HepG2 (cell line): ENCODE data around the gene CDKL2. TPM values are rescaled to one million over a fixed set of nuclear protein-coding genes. Genes with fewer than 3 reads are reported as not detected.

Experiments used
- ATAC-seq: fragments of 200-7000 bp; cut with Tn5 transposase; 3 replicates; pipeline ENCODE4 v1.9.1; 2020; ENCODE audit warnings: mild to moderate bottlenecking, moderate library complexity
- BruUV-seq: library from RNA; stranded (reverse); fragments of 400-500 nt; replicated peaks from 2 replicates; lab custom pipeline; 2021; lab: Mats Ljungman, UMichigan
- CTCF ChIA-PET: fragments of 300-600 bp; formaldehyde crosslinking; extraction: SDS; loops from one replicate; lab custom pipeline; 2021; ENCODE audit warnings: low total read pairs, inconsistent platforms, low intra/inter-chr PET ratio; lab: Yijun Ruan, JAX
- POLR2A ChIA-PET: fragments of 350-600 bp; sonication (Branson Sonifier 250); formaldehyde crosslinking; loops from one replicate; lab custom pipeline; 2020; ENCODE audit warnings: antibody characterized with exemption, inconsistent platforms; lab: Yijun Ruan, JAX
- DNase-seq: peaks from one replicate; pipeline ENCODE4 v3.0.0-alpha.2; 2015; ENCODE audit warnings: low spot score
- FAIRE-seq: peaks from 3 replicates; lab custom pipeline; 2011; peaks lifted over from hg19 to GRCh38; lab: Jason Lieb, UNC
- H2AFZ ChIP-seq: one replicate; pipeline ENCODE4 v1.6.1; 2011; ENCODE audit warnings: low read length, inconsistent platforms
- H3K27ac ChIP-seq: fragments of 300-600 bp; 3 replicates; pipeline ENCODE4 v1.8.0; 2011; ENCODE audit warnings: mixed run types, mild to moderate bottlenecking, mixed read lengths, low read length, inconsistent platforms; ENCODE audit not compliant: insufficient read depth; ENCODE audit errors: extremely low read length
- H3K27me3 ChIP-seq, 2 experiments: fragments of 200-600 bp in 1 of 2; 2 replicates in 1 of 2; 3 replicates in 1 of 2; pipeline versions ENCODE4 v1.6.0 to v1.8.0; 2011; ENCODE audit warnings: low read length in 2 of 2, mild to moderate bottlenecking in 2 of 2, moderate library complexity in 2 of 2, inconsistent platforms in 1 of 2; ENCODE audit not compliant: insufficient read depth in 2 of 2, control insufficient read depth in 1 of 2
- H3K36me3 ChIP-seq, 2 experiments: fragments of 200-600 bp in 1 of 2; replicated peaks in 1 of 2; 2 replicates in 1 of 2; 3 replicates in 1 of 2; pipeline versions ENCODE4 v1.5.1 to v1.8.0; 2011; ENCODE audit warnings: low read length in 2 of 2, inconsistent platforms in 1 of 2; ENCODE audit not compliant: insufficient read depth in 2 of 2, control insufficient read depth in 1 of 2
- H3K4me1 ChIP-seq: 2 replicates; pipeline ENCODE4 v1.5.1; 2012; ENCODE audit warnings: low read length, inconsistent platforms; ENCODE audit not compliant: insufficient read depth
- H3K4me2 ChIP-seq: 2 replicates; pipeline ENCODE4 v1.6.0; 2011; ENCODE audit warnings: low read depth, low read length, inconsistent platforms
- H3K4me3 ChIP-seq, 3 experiments: fragments of 200-600 bp in 1 of 3; sonication (generic), shearing (Covaris generic) in 1 of 3; replicated peaks in 1 of 3; 2 replicates each; pipeline ENCODE4 v1.5.1; 2011 to 2016; ENCODE audit warnings: low read length in 3 of 3, inconsistent platforms in 2 of 3, low read depth in 2 of 3, mild to moderate bottlenecking in 2 of 3, control low read depth in 1 of 3, mixed read lengths in 1 of 3; ENCODE audit not compliant: insufficient read depth in 1 of 3
- H3K79me2 ChIP-seq: one replicate; pipeline ENCODE4 v1.6.1; 2011; ENCODE audit warnings: low read length, inconsistent platforms; ENCODE audit not compliant: insufficient read depth
- H3K9ac ChIP-seq: 2 replicates; pipeline ENCODE4 v1.6.0; 2011; ENCODE audit warnings: mild to moderate bottlenecking, low read depth, low read length, inconsistent platforms; ENCODE audit not compliant: insufficient read depth
- H3K9me3 ChIP-seq: 2 replicates; pipeline ENCODE4 v1.5.1; 2012; ENCODE audit warnings: mild to moderate bottlenecking, low read length
- H4K20me1 ChIP-seq: 2 replicates; pipeline ENCODE4 v1.6.0; 2011; ENCODE audit warnings: inconsistent platforms, mild to moderate bottlenecking, low read length, moderate library complexity; ENCODE audit not compliant: insufficient read depth
- BATF2 ChIP-seq: sonication (generic); formaldehyde crosslinking; IDR thresholded peaks from 2 replicates; pipeline ENCODE4 v1.8.0; 2022; ENCODE audit warnings: mild to moderate bottlenecking, missing genetic modification reagents, moderate library complexity
- BRD4 ChIP-seq: sonication (generic); formaldehyde crosslinking; IDR thresholded peaks from 2 replicates; pipeline ENCODE4 v1.4.0; 2020; ENCODE audit warnings: missing genetic modification reagents
- FOXC1 ChIP-seq: sonication (generic); formaldehyde crosslinking; IDR thresholded peaks from 2 replicates; pipeline ENCODE4 v1.8.0; 2022; ENCODE audit warnings: mild to moderate bottlenecking, missing genetic modification reagents, borderline replicate concordance
- HIVEP1 ChIP-seq: sonication (generic); formaldehyde crosslinking; IDR thresholded peaks from 2 replicates; pipeline ENCODE4 v1.4.0; 2020; ENCODE audit warnings: mild to moderate bottlenecking, missing genetic modification reagents
- IRF9 ChIP-seq: sonication (generic); formaldehyde crosslinking; IDR thresholded peaks from 2 replicates; pipeline ENCODE4 v1.8.0; 2022; ENCODE audit warnings: missing genetic modification reagents, mild to moderate bottlenecking, borderline replicate concordance
- MED8 ChIP-seq: sonication (generic); formaldehyde crosslinking; IDR thresholded peaks from 2 replicates; pipeline ENCODE4 v1.8.1; 2023; ENCODE audit warnings: mild to moderate bottlenecking, missing genetic modification reagents; ENCODE audit not compliant: insufficient replicate concordance
- SKIL ChIP-seq: sonication (generic); formaldehyde crosslinking; IDR thresholded peaks from 2 replicates; pipeline ENCODE4 v1.8.0; 2022; ENCODE audit warnings: missing genetic modification reagents, mild to moderate bottlenecking, moderate library complexity, borderline replicate concordance
- ZKSCAN5 ChIP-seq: sonication (generic); formaldehyde crosslinking; IDR thresholded peaks from 2 replicates; pipeline ENCODE4 v1.5.1; 2020; ENCODE audit warnings: mild to moderate bottlenecking, missing genetic modification reagents
- ZNF674 ChIP-seq: sonication (generic); formaldehyde crosslinking; IDR thresholded peaks from 2 replicates; pipeline ENCODE4 v1.5.0; 2020; ENCODE audit warnings: low read depth, mild to moderate bottlenecking, missing genetic modification reagents
- WGBS: methylation state at CpG from one replicate; pipeline ENCODE4 v1.1.6; 2017; ENCODE audit warnings: low lambda C conversion rate; 5-methylcytosine and 5-hydroxymethylcytosine counted together
- in situ Hi-C: cut with HindIII; loops from 2 replicates; pipeline ENCODE4 v1.10.0; 2017; ENCODE audit warnings: low pct_unique_long_range_greater_than_20kb; ENCODE audit not compliant: extremely low pct_ligation_motif_present
- intact Hi-C: fragments of 100-400 bp; cut with micrococcal nuclease; formaldehyde crosslinking; loops from one replicate; pipeline ENCODE4 v1.10.0; 2022; ENCODE audit not compliant: unreplicated experiment
- polyA plus RNA-seq, 8 experiments: library from polyadenylated mRNA; depleted of rRNA in 3 of 8; stranded (reverse) in 7 of 8; unstranded in 1 of 8; fragments of >200 nt; fragmentation: Illumina TruSeq in 4 of 8; extraction: Trizol in 4 of 8; gene quantifications; 2 replicates each; pipeline versions ENCODE4 v1.2.1 to v1.2.3, GENCODE V29; 2011 to 2016; ENCODE audit warnings: low read depth in 4 of 8, missing spikeins in 1 of 8, mixed read lengths in 1 of 8; ENCODE audit not compliant: insufficient read depth in 1 of 8
- total RNA-seq, 5 experiments: library from RNA; depleted of rRNA; stranded (reverse); fragments of >200 nt; fragmentation: Illumina TruSeq; extraction: Trizol; gene quantifications; 2 replicates each; pipeline ENCODE4 v1.2.3, GENCODE V29; 2016; ENCODE audit warnings: low read depth in 1 of 5

The CDKL2 gene
- total and polyA plus RNA-seq, 2 of the 13 experiments (the other 11 are each of a cell fraction or from before 2014, with no cell fraction given): not detected

GRCh38 chr4:75643651-75644050 is 13.3 kb upstream of the CDKL2 start (continued):
- TF ChIP-seq SKIL (CRISPR knock-in tag): no peak
- TF ChIP-seq IRF9 (CRISPR knock-in tag): no peak
- no peak for TF ChIP-seq BATF2 (CRISPR knock-in tag)
- TF ChIP-seq BRD4: no peak
- no peak for TF ChIP-seq ZKSCAN5 (CRISPR knock-in tag)
- TF ChIP-seq MED8 (CRISPR knock-in tag): no peak
- no peak for TF ChIP-seq HIVEP1 (CRISPR knock-in tag)
- TF ChIP-seq FOXC1 (CRISPR knock-in tag): no peak

GRCh38 chr4:75639124-75639695 is 8.9 kb upstream of the CDKL2 start:
- no peak overlapping the region for H3K9ac ChIP-seq
- H3K79me2 ChIP-seq: no peaks in the 10 kb centered on the region
- H3K36me3 ChIP-seq: peaks cover 0 to 9% of the 10 kb centered on the region in 2 experiments; a peak in 2 of 5 replicates
- no peak overlapping the region for H3K4me3 ChIP-seq
- peak; percentile 31 for ATAC-seq
- intact Hi-C loops: no loop called here
- no peak for TF ChIP-seq ZNF674 (CRISPR knock-in tag)
- TF ChIP-seq, all 625 proteins: peak for 0
- H3K27ac ChIP-seq: no peak overlapping the region
- no peaks in the 10 kb centered on the region; a peak in 1 of 5 replicates for H3K27me3 ChIP-seq
- no peak for DNase-seq
- no TSS peak for BruUV-seq
- peaks cover 13% of the 10 kb centered on the region; the same call in 1 of the 2 replicates for H3K4me1 ChIP-seq
- FAIRE-seq: no peak
- H4K20me1 ChIP-seq: no peaks in the 10 kb centered on the region
- H2AFZ ChIP-seq: no peak overlapping the region
- in situ Hi-C loops: no loop called here
- WGBS: 70% methylated on average over 7 of the region's 7 CpGs
- ChIA-PET POLR2A (no interaction called here), CTCF (no interaction called here)
- H3K4me2 ChIP-seq: no peak overlapping the region
- no peaks in the 10 kb centered on the region for H3K9me3 ChIP-seq
